AML-193 (cell line): ENCODE data around the gene TTC34.
"Not testable (repeated sequence)": the region's sequence is repeated elsewhere in the genome, so short reads cannot be mapped to it uniquely, and the experiment has no call there.

Experiments
- DNase-seq, 2 experiments: peaks; one replicate each; lab custom pipeline; 2025; lab: John Stamatoyannopoulos, UW

TTC34 gene

DNA sequence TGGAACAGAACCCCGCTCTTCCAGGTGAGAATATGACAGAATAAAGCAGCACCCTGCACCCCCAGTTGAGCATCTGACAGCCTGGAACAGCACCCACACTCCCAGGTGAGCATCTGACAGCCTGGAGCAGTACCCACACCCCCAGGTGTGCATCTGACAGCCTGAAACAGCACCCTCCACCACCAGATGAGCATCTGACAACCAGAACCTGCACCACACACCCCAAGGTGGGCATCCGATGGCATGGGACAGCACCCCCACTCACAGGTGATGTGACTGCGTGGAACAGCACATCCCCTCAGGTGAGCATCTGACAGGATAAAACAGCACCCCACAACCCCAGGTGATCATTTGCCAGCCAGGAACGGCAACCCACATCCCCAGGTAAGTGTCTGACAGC is 26.2 kb downstream of the TTC34 start:
- not testable (repeated sequence) for DNase-seq

DNA sequence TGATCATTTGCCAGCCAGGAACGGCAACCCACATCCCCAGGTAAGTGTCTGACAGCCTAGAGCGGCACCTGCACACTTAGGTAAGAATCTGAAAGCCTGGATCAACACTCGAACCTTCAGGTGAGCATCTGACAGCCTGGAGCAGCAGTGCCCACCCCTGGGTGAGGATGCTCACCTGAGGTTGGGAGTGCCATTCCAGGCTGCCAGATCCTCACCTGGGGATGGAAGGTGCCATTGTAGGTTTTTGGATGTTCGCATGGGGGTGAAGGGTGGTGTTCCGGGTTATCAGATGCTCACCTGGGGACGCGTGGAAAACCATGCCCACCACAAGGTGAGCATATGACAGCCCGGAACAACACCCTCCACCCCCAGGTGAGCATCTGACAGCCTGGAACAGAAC is 33.4 kb downstream of the TTC34 start:
- DNase-seq = not testable (repeated sequence)

DNA sequence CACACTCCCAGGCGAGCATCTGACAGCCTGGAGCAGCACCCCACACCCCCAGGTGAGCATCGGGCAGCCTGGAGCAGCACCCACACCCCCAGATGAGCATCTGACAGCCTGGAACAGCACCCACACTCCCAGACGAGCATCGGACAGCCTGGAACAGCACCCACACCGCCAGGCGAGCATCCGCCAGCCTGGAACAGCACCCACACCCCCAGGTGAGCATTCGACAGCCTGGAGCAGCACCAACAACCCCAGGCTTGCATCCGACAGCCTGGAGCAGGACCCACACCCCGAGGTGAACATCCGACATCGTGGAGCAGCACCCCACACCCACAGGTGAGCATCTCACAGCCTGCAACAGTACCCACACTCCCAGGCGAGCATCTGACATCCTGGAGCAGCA is 42.1 kb downstream of the TTC34 start:
- DNase-seq = not testable (repeated sequence)

DNA sequence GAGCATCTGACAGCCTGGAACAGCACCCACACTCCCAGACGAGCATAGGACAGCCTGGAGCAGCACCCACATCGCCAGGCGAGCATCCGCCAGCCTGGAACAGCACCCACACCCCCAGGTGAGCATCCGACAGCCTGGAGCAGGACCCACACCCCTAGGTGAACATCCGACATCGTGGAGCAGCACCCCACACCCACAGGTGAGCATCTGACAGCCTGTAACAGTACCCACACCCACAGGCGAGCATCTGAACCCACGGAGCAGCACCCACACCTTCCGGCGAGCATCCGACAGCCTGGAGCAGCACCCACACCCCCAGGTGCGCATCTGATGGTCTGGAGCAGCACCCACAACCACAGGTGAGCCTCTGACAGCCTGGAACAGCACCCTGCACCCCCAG is 44.0 kb downstream of the TTC34 start:
- not testable (repeated sequence) for DNase-seq

DNA sequence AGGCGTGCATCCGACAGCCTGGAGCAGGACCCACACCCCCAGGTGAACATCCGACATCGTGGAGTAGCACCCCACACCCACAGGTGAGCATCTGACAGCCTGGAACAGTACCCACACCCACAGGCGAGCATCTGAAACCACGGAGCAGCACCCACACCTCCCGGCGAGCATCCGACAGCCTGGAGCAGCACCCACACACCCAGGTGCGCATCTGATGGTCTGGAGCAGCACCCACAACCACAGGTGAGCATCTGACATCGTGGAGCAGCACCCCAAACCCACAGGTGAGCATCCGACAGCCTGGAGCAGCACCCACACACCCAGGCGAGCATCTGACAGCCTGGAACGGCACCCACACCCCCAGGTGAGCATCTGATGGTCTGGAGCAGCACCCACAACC is 46.1 kb downstream of the TTC34 start:
- DNase-seq = not testable (repeated sequence)

DNA sequence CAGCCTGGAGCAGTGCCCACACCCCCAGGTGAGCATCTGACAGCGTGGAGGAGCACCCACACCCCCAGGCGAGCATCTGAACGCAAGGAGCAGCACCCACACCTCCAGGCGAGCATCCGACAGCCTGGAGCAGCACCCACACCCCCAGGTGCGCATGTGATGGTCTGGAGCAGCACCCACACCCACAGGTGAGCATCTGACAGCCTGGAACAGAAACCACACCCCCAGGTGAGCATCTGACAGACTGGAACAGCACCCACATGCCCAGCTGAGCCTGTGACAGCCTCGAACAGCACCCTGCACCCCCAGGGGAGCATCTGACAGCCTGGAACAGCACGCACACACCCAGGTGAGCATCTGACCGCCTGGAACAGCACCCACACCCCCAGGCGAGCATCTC is 46.9 kb downstream of the TTC34 start:
- DNase-seq = not testable (repeated sequence)

DNA sequence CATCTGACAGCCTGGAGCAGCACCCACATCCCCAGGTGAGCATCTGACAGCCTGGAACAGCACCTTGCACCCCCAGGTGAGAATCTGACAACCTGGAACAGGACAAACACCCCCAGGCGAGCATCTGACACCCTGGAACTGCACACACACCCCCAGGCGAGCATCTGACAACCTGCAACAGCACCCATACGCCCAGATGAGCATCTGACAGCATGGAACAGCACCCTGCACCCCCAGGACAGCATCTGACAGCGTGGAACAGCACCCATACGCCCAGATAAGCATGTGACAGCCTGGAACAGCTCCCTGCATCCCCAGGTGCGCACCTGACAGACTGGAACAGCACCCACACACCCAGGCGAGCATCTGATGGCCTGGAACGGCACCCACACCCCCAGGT is 49.0 kb downstream of the TTC34 start:
- not testable (repeated sequence) for DNase-seq

DNA sequence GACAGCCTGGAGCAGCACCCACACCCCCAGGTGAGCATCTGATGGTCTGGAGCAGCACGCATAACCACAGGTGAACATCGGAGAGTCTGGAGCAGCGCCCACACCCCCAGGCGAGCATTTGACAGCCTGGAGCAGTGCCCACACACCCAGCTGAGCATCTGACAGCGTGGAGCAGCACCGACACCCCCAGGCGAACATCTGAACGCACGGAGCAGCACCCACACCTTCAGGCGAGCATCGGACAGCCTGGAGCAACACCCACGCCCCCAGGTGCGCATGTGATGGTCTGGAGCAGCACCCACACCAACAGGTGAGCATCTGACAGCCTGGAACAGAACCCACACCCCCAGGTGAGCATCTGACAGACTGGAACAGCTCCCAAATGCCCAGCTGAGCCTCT is 49.6 kb downstream of the TTC34 start:
- DNase-seq = not testable (repeated sequence)

GRCh38 chr1:2750766-2751730 is 50.4 kb downstream of the TTC34 start:
- not testable (repeated sequence) for DNase-seq

DNA sequence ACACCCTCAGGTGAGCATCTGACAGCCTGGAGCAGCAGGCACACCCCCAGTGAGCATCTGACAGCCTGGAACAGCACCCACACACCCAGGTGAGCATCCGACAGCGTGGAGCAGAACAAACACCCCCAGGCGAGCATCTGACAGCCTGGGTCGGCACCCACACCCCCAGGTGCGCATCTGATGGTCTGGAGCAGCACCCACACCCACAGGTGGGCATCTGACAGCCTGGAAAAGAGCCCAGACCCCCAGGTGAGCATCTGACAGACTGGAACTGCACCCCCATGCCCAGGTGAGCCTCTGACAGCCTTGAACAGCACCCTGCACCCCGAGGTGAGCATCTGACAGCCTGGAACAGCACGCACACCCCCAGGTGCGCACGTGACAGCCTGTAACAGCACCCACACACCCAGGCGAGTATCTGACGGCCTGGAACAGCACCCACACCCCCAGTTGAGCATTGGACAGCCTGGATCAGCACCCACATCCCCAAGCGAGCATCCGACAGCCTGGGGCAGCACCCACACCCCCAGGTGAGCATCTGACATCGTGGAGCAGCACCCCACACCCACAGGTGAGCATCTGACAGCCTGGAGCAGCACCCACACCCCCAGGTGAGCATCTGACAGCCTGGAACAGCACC is 51.3 kb downstream of the TTC34 start:
- not testable (repeated sequence) for DNase-seq

DNA sequence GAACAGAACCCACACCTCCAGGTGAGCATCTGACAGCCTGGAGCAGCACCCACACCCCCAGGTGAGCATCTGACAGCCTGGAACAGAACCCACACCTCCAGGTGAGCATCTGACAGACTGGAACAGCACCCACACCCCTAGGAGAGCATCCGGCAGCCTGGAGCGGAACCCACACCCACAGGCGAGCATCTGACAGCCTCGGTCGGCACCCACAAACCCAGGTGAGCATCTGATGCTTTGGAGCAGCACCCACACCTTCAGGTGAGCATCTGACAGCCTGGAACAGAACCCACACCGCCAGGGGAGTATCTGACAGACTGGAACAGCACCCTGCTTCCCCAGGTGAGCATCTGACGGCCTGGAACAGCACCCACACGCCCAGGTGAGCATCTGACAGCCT is 52.9 kb downstream of the TTC34 start:
- not testable (repeated sequence) for DNase-seq

DNA sequence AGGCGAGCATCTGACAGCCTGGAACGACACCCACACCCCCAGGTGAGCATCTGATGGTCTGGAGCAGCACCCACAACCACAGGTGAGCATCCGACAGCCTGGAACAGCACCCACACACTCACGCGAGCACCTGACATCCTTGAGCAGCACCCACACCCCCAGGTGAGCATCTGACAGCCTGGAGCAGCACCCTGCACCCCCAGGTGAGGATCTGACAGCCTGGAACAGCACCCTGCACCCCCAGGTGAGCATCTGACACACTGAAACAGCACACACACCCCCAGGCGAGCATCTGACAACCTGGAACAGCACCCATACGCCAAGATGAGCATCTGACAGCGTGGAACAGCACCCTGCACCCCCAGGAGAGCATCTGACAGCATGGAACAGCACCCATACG is 106.7 kb downstream of the TTC34 start:
- not testable (repeated sequence) for DNase-seq

DNA sequence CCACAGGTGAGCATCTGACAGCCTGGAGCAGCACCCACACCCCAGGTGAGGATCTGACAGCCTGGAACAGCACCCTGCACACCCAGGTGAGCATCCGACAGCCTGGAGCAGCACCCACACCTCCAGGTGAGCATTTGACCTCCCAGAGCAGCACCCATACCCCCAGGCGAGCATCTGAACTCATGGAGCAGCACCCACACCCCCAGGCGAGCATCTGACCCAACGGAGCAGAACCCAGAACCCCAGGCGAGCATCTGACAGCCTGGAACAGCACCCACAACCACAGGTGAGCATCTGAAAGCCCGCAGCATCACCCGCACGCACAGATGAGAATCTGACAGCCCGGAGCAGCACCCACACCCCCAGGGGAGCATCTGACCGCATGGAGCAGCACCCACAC is 111.3 kb downstream of the TTC34 start:
- DNase-seq = not testable (repeated sequence)

DNA sequence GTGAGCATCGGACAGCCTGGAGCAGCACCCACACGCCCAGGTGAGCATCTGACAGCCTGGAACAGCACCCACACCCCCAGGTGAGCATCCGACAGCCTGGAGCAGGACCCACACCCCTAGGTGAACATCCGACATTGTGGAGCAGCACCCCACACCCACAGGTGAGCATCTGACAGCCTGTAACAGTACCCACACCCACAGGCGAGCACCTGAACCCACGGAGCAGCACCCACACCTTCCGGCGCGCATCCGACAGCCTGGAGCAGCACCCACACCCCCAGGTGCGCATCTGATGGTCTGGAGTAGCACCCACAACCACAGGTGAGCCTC is 113.2 kb downstream of the TTC34 start:
- not testable (repeated sequence) for DNase-seq

- DNase-seq = not testable (repeated sequence)
Observed at GRCh38 chr1:2687638-2688335, 113.7 kb downstream of the TTC34 start.

- not testable (repeated sequence) for DNase-seq
Observed at GRCh38 chr1:2687174-2687591, 114.3 kb downstream of the TTC34 start.

DNA sequence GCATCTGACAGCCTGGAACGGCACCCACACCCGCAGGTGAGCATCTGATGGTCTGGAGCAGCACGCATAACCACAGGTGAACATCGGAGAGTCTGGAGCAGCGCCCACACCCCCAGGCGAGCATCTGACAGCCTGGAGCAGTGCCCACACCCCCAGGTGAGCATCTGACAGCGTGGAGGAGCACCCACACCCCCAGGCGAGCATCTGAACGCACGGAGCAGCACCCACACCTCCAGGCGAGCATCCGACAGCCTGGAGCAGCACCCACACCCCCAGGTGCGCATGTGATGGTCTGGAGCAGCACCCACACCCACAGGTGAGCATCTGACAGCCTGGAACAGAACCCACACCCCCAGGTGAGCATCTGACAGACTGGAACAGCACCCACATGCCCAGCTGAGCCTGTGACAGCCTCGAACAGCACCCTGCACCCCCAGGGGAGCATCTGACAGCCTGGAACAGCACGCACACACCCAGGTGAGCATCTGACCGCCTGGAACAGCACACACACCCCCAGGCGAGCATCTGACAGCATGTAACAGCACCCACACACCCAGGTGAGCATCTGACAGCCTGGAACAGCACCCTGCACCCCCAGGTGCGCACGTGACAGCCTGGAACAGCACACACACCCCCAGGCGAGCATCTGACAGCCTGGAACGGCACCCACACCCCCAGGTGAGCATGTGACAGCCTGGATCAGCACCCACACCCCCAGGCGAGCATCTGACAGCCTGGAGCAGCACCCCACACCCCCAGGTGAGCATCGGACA is 115.2 kb downstream of the TTC34 start:
- DNase-seq = not testable (repeated sequence)

DNA sequence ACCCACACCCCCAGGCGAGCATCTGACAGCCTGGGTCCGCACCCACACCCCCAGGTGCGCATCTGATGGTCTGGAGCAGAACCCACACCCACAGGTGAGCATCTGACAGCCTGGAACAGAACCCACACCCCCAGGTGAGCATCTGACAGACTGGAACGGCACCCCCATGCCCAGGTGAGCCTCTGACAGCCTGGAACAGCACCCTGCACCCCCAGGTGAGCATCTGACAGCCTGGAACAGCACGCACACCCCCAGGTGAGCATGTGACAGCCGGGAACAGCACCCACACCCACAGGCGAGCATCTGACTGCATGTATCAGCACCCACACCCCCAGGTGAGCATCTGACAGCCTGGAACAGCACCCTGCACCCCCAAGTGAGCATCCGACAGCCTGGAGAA is 115.8 kb downstream of the TTC34 start:
- DNase-seq = not testable (repeated sequence)

- not testable (repeated sequence) for DNase-seq
Observed at GRCh38 chr1:2684878-2685277, 116.6 kb downstream of the TTC34 start.

DNA sequence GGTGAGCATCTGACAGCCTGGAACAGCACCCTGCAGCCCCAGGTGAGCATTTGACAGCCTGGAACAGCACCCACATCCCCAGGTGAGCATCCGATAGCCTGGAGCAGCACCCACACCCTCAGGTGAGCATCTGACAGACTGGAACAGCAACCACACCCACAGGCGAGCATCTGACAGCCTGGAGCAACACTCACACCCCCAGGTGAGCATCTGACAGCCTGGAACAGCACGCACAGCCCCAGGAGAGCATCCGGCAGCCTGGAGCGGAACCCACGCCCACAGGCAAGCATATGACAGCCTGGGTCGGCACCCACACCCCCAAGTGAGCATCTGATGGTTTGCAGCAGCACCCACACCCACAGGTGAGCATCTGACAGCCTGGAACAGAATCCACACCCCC is 117.5 kb downstream of the TTC34 start:
- DNase-seq = not testable (repeated sequence)

DNA sequence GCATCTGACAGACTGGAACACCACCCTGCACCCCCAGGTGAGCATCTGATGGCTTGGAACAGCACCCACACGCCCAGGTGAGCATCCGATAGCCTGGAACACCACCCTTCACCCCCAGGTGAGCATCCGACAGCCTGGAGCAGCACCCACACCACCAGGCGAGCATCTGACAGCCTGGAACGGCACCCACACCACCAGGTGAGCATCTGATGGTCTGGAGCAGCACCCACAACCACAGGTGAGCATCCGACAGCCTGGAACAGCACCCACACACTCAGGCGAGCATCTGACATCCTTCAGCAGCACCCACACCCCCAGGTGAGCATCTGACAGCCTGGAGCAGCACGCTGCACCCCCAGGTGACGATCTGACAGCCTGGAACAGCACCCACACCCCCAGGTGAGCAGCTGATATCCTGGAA is 118.2 kb downstream of the TTC34 start:
- not testable (repeated sequence) for DNase-seq

- not testable (repeated sequence) for DNase-seq
Observed at GRCh38 chr1:2682879-2683278, 118.6 kb downstream of the TTC34 start.
